Thoracic aorta (tissue), 2 donors: ENCODE data around the gene GOLGA3. TPM values are rescaled to one million over a fixed set of nuclear protein-coding genes. Genes with fewer than 3 reads are reported as not detected.

Source experiments
- ATAC-seq: fragments of 150-250 bp; one replicate; pipeline ENCODE4 v1.8.0; 2017; ENCODE audit warnings: low read depth; ENCODE audit not compliant: insufficient number of reproducible peaks, low FRiP score
- DNase-seq: peaks from one replicate; pipeline ENCODE4 v3.0.0-alpha.2; 2020; ENCODE audit warnings: low spot score
- H3K27ac ChIP-seq, 2 donors: fragments of 200-600 bp; sonication (generic); 1 replicate in 1 of 2; 2 replicates in 1 of 2; pipeline ENCODE4 v1.5.1; 2016; ENCODE audit warnings: mild to moderate bottlenecking in 2 of 2, moderate library complexity in 2 of 2
- H3K27me3 ChIP-seq: fragments of 200-600 bp; sonication (generic); replicated peaks from 2 replicates; pipeline ENCODE4 v1.6.0; 2016; ENCODE audit warnings: mild to moderate bottlenecking; ENCODE audit not compliant: insufficient read depth
- H3K36me3 ChIP-seq: fragments of 200-600 bp; sonication (generic); one replicate; pipeline ENCODE4 v1.5.1; 2016
- H3K4me1 ChIP-seq, 2 donors: fragments of 200-600 bp; sonication (generic); 1 replicate in 1 of 2; 2 replicates in 1 of 2; pipeline versions ENCODE4 v1.5.1 to v1.6.0; 2016; ENCODE audit warnings: low read depth in 2 of 2, mild to moderate bottlenecking in 1 of 2; ENCODE audit not compliant: control insufficient read depth in 1 of 2
- H3K4me3 ChIP-seq: fragments of 200-600 bp; sonication (generic); 2 replicates; pipeline ENCODE4 v1.5.1; 2016; ENCODE audit warnings: mild to moderate bottlenecking
- H3K9me3 ChIP-seq: fragments of 200-600 bp; sonication (generic); 2 replicates; pipeline ENCODE4 v1.5.1; 2016
- total RNA-seq, 2 donors: library from RNA; depleted of rRNA; stranded (reverse); fragments of >200 nt; gene quantifications; one replicate each; pipeline versions ENCODE4 v1.1.0 to v1.2.3, GENCODE V29; 2016
- TF ChIP-seq, protein P1 (sequence below): fragments of 200-600 bp; sonication (generic); IDR thresholded peaks from one replicate; pipeline ENCODE4 v1.5.1; 2019; ENCODE audit warnings: antibody characterized with exemption

GOLGA3 gene
- total RNA-seq, 2 donors from 2014 or later = 125 to 137 TPM

DNA sequence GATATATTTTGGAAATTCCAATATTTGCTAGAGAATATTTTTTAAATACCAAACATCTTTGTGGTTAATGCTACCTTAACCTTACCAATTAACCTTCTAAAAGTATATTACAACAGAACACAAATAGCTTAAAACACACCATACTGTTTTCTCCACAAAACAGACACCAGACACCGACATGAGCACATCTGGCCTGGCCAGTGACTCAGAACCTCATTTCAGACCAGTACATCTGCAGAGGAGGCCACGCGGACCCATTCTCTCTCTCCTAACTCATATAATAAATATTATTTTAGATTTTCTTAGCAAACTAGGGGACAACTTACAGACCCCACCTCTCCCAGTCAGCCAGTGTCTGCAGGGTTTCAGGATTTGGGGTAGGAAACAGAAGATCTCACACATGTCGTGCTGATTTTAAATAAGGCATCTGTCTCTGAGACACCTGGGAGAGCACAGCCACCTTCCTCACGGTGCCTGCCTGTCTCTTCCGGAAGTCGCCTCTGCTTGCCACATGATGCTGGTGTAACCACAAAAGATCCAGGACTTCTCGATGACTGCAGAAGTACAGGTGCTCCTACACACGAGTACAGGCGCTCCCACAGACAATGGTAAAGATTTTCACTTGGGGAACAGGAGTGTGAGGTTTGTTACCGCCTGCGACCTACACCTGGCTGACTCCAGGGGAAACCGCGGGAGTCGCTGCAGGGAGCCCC is 57.4 kb downstream of the GOLGA3 start:
- TF ChIP-seq, protein P1, sequence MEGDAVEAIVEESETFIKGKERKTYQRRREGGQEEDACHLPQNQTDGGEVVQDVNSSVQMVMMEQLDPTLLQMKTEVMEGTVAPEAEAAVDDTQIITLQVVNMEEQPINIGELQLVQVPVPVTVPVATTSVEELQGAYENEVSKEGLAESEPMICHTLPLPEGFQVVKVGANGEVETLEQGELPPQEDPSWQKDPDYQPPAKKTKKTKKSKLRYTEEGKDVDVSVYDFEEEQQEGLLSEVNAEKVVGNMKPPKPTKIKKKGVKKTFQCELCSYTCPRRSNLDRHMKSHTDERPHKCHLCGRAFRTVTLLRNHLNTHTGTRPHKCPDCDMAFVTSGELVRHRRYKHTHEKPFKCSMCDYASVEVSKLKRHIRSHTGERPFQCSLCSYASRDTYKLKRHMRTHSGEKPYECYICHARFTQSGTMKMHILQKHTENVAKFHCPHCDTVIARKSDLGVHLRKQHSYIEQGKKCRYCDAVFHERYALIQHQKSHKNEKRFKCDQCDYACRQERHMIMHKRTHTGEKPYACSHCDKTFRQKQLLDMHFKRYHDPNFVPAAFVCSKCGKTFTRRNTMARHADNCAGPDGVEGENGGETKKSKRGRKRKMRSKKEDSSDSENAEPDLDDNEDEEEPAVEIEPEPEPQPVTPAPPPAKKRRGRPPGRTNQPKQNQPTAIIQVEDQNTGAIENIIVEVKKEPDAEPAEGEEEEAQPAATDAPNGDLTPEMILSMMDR = no peak
- H3K27ac ChIP-seq = no peak overlapping the region
- H3K4me3 ChIP-seq = no peak overlapping the region
- DNase-seq (no peak), ATAC-seq (no peak)
- H3K9me3 ChIP-seq = no peaks in the 10 kb centered on the region
- peaks cover 0 to 10% of the 10 kb centered on the region in 2 donors for H3K4me1 ChIP-seq
- no peaks in the 10 kb centered on the region for H3K27me3 ChIP-seq
- H3K36me3 ChIP-seq = peaks cover 40% of the 10 kb centered on the region

- Histone ChIP-seq H3K27ac (peak overlapping the region; percentile 30), H3K4me1 (peaks cover 0 to 22% of the 10 kb centered on the region in 2 donors), H3K4me3 (no peak overlapping the region), H3K27me3 (no peaks in the 10 kb centered on the region), H3K36me3 (peaks cover 1% of the 10 kb centered on the region), H3K9me3 (no peaks in the 10 kb centered on the region)
- TF ChIP-seq, protein P1 = no peak
- no peak for ATAC-seq
- no peak for DNase-seq
These were observed 62.1 kb downstream of the GOLGA3 start for GRCh38 chr12:132766380-132767085.

- Histone ChIP-seq H3K36me3 (no peaks in the 10 kb centered on the region), H3K9me3 (no peaks in the 10 kb centered on the region), H3K27me3 (no peaks in the 10 kb centered on the region), H3K4me1 (peaks cover 3 to 27% of the 10 kb centered on the region in 2 donors), H3K4me3 (no peak overlapping the region), H3K27ac (no peak overlapping the region)
- TF ChIP-seq, protein P1 = no peak
- ATAC-seq = no peak
- DNase-seq = no peak
These were observed 63.3 kb downstream of the GOLGA3 start for GRCh38 chr12:132765361-132765760.

DNA sequence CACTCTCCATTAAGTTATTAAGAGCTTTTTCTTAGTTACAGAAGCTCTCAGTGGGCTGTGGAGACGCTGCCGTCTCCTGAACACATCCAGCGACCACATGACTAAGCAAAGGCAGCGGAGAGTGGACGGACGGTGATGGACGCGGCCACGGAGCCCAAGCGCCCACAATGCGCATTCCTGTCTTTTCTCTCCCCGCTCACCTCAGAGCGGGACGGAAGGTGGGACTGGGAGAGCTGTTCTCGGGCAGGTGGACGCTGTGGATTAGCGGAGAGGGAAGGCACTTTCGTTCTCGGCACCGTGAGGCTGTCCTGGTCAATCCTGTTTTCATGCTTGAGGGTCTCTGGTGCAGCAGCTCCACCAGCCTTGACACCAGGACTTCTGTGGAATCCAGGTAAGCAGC is 64.4 kb downstream of the GOLGA3 start:
- Histone ChIP-seq H3K27ac (no peak overlapping the region), H3K36me3 (no peaks in the 10 kb centered on the region), H3K4me1 (peaks cover 11 to 36% of the 10 kb centered on the region in 2 donors), H3K4me3 (no peak overlapping the region), H3K9me3 (no peaks in the 10 kb centered on the region), H3K27me3 (no peaks in the 10 kb centered on the region)
- ATAC-seq = no peak
- TF ChIP-seq, protein P1 = no peak
- no peak for DNase-seq

- peaks cover 11 to 33% of the 10 kb centered on the region in 2 donors for H3K4me1 ChIP-seq
- H3K27me3 ChIP-seq = no peaks in the 10 kb centered on the region
- no peak for DNase-seq
- no peaks in the 10 kb centered on the region for H3K9me3 ChIP-seq
- H3K36me3 ChIP-seq = peaks cover 3% of the 10 kb centered on the region
- peak; percentile 75 for ATAC-seq
- H3K27ac ChIP-seq = peak overlapping the region; percentile 94
- TF ChIP-seq, protein P1 = peak; percentile 22
- peak overlapping the region; percentile 90 for H3K4me3 ChIP-seq
These were observed 66.6 kb downstream of the GOLGA3 start for GRCh38 chr12:132761921-132762583.
